Stomach smooth muscle (tissue), 2 donors: ENCODE data around the gene CCT6A.
A peak's percentile ranks its signal among the peaks of the same experiment; 100 is the strongest.
"Not testable (repeated sequence)": the region's sequence is repeated elsewhere in the genome, so short reads cannot be mapped to it uniquely, and the experiment has no call there.

Source experiments
- H3K27ac ChIP-seq: one replicate; pipeline ENCODE4 v1.7.0; 2013; ENCODE audit warnings: mild to moderate bottlenecking, low read length, inconsistent platforms
- H3K27me3 ChIP-seq, 2 donors: one replicate each; pipeline ENCODE4 v1.7.0; 2013; ENCODE audit warnings: low read length in 2 of 2; ENCODE audit not compliant: insufficient read depth in 2 of 2, control insufficient read depth in 1 of 2
- H3K36me3 ChIP-seq, 2 donors: one replicate each; pipeline ENCODE4 v1.7.0; 2013; ENCODE audit warnings: low read length in 2 of 2; ENCODE audit not compliant: control insufficient read depth in 2 of 2, insufficient read depth in 2 of 2
- H3K4me1 ChIP-seq: one replicate; pipeline ENCODE4 v1.7.0; 2013; ENCODE audit warnings: low read length; ENCODE audit not compliant: control insufficient read depth, insufficient read depth
- H3K4me3 ChIP-seq, 2 donors: one replicate each; pipeline ENCODE4 v1.7.0; 2013; ENCODE audit warnings: low read length in 2 of 2
- H3K9ac ChIP-seq, 2 donors: one replicate each; pipeline ENCODE4 v1.7.0; 2013; ENCODE audit warnings: low read length in 2 of 2, mild to moderate bottlenecking in 1 of 2
- H3K9me3 ChIP-seq, 2 donors: one replicate each; pipeline ENCODE4 v1.7.0; 2013; ENCODE audit warnings: low read length in 2 of 2; ENCODE audit not compliant: control insufficient read depth in 2 of 2
- donor health status: healthy.
- donor health status: Pancreatic carcinoma.

Gene CCT6A, protein sequence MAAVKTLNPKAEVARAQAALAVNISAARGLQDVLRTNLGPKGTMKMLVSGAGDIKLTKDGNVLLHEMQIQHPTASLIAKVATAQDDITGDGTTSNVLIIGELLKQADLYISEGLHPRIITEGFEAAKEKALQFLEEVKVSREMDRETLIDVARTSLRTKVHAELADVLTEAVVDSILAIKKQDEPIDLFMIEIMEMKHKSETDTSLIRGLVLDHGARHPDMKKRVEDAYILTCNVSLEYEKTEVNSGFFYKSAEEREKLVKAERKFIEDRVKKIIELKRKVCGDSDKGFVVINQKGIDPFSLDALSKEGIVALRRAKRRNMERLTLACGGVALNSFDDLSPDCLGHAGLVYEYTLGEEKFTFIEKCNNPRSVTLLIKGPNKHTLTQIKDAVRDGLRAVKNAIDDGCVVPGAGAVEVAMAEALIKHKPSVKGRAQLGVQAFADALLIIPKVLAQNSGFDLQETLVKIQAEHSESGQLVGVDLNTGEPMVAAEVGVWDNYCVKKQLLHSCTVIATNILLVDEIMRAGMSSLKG

DNA sequence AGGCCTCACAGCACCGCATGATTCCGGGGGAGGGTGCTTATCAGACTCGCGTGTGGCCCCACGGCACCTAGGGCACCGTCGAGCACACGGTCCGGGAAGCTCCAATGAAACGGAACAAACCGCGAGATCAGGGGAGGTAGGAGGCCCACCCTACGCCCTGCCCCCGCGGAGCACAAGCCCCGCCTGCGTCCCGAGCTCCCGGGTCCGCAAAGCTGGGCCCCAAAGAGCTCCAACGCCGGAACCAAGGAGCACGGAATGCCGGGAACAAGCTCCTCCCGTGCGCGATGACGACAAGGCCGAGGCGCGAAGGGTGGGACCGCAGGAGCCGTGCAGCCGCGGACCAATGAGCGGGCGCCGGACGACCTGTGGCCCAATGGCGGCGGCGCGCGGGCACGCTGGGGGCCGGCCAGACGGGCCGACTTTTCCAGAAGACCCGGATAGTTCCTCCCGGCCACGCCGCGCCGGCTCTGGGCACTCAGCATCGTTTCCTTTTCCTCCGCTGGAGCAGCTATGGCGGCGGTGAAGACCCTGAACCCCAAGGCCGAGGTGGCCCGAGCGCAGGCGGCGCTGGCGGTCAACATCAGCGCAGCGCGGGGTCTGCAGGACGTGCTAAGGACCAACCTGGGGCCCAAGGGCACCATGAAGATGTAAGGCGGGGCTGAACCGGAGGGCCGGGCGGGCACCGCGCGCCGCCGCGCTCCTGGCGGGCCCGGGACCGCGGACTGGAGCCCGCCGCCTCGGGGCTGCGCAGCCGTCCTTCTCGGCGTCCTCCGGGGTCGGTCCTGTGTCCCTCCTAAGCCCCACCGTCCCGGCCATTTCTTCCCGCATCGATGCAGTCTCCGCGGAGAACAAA is at the start of gene CCT6A, which contains the start of gene PSPH:
Gene CCT6A, plus strand, starts transcription at position 427 of the 853 bp plus-strand sequence. Its CDS starts 84 bp downstream, at position 511.
Gene PSPH, minus strand, starts transcription at position 106 of the 853 bp plus-strand sequence. CDS start 30,232 bp downstream, outside the sequence.
- H3K27me3 ChIP-seq, result no peaks in the 10 kb centered on the region
- peak within 1 kb of the TSS; percentile 97 to 99 for H3K9ac ChIP-seq
- H3K4me3 ChIP-seq, result peak within 1 kb of the TSS; percentile 93 to 98
- H3K4me1 ChIP-seq, result peaks cover 31% of the 10 kb centered on the region
- peaks cover 10 to 27% of the 10 kb centered on the region in 2 donors for H3K36me3 ChIP-seq
- no peaks in the 10 kb centered on the region for H3K9me3 ChIP-seq
- peak within 1 kb of the TSS; percentile 94 for H3K27ac ChIP-seq

DNA sequence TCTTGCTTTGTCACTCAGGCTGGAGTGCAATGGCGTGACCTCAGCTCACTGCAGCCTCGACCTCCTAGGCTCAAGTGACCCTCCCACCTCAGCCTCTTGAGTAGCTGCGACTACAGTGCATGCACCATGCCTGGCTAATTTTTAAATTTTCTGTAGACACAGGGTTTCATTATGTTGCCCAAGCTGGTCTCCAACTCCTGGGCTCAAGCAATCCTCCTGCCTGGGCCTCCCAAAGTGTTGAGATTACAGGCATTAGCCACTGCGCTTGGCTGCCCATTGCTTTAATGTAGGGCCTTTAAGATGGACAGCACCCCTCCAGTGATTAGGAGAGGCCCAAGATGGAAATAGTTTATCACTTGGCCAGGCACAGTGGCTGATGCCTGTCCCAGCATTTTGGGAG is 47.8 kb upstream of the CCT6A start:
- Histone ChIP-seq H3K9ac (no peak overlapping the region), H3K27ac (no peak overlapping the region), H3K27me3 (no peaks in the 10 kb centered on the region), H3K36me3 (peaks cover 4% of the 10 kb centered on the region in 2 donors), H3K4me3 (no peak overlapping the region), H3K4me1 (no peaks in the 10 kb centered on the region), H3K9me3 (no peaks in the 10 kb centered on the region)

DNA sequence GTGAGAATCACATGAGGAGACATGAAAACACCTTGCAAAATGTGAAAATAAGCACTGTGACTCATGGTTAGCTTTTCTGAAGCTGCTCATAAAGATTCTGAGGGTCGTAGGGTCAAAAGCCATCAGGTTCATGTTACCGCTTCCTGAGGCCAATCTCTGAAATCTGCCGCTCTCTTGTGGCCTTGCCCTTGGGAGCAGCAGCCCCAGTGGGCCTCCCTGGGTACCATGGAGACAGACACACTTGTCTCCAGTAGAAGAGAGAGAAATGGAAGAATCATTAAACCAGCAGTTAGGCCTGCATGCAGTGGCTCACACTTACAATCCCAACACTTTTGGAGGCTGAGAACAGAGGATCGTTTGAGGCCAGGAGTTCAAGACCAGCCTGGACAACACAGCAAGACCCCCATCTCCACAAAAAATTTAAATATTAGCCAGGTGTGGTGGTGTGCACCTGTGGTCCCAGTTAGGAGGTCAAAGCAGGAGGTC is 44.4 kb upstream of the CCT6A start:
- Histone ChIP-seq H3K27me3 (no peaks in the 10 kb centered on the region), H3K4me3 (no peak overlapping the region), H3K27ac (no peak overlapping the region), H3K36me3 (no peaks in the 10 kb centered on the region), H3K4me1 (peaks cover 7% of the 10 kb centered on the region), H3K9me3 (no peaks in the 10 kb centered on the region), H3K9ac (no peak overlapping the region)

DNA sequence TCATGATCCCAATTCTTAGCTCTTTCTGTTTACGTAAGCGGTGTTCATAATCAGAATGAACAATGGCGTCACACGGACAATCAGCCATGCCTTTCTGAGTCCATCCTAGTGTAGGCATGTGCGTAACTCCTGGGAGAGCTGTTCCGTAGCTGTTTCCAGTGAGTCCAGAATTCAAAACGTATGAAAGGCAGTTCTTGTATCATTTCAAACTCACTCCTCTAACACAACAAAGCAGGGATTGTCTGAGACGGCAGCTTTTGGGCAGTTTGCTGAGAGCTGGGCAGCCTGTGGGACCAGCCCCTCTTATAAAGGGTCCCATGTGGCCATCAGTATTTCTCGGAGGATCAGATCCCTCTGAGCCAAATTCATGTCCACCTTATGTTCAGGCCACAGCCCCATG is 43.7 kb upstream of the CCT6A start:
- H3K9ac ChIP-seq, result no peak overlapping the region
- H3K4me3 ChIP-seq, result no peak overlapping the region
- H3K27me3 ChIP-seq, result no peaks in the 10 kb centered on the region
- H3K36me3 ChIP-seq, result no peaks in the 10 kb centered on the region
- H3K27ac ChIP-seq, result no peak overlapping the region
- H3K4me1 ChIP-seq, result peaks cover 7% of the 10 kb centered on the region
- no peaks in the 10 kb centered on the region for H3K9me3 ChIP-seq

DNA sequence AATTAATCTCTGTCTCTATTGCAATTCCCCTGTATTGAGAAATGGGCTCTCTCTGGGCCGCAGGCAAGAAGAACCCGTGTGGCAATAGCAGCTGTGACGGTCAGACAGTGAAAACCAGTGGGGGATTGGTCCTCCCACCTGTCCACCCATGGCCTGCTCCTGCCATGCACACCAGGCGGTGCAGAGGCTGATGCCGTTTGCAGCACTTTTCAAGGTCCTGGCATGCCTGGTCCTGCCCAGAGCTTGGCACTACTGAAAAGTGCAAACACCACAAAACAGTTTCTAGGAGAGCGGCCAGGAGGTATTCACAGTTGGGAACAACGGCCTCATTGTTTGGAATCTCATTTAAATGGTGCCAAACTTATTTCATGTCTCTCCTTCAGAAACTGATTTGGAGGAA is 41.9 kb upstream of the CCT6A start:
- Histone ChIP-seq H3K4me3 (no peak overlapping the region), H3K27ac (peak overlapping the region; percentile 18), H3K36me3 (no peaks in the 10 kb centered on the region), H3K9ac (no peak overlapping the region), H3K9me3 (no peaks in the 10 kb centered on the region), H3K27me3 (no peaks in the 10 kb centered on the region), H3K4me1 (peaks cover 7% of the 10 kb centered on the region)

DNA sequence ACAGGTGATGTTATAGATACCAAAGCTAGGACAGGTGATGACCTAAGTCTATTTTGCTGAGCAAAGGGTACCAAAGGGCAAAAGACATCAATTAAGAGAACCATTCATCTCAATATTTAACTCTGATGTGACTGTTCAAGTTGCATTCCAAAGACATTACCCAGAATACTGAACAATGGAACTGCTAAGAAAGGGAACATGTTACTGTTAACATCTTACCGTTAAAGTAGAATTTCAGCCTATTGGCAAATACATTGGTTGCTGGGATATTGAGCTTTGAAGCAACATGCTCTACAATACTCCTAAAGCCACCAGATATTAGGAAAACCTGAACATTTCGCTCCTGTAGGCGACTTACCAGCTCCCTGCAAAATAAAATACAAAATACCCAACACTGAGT is 34.5 kb upstream of the CCT6A start:
- not testable (repeated sequence) for H3K27ac ChIP-seq, H3K36me3 ChIP-seq, H3K27me3 ChIP-seq, H3K4me1 ChIP-seq, H3K9me3 ChIP-seq, H3K9ac ChIP-seq, H3K4me3 ChIP-seq

DNA sequence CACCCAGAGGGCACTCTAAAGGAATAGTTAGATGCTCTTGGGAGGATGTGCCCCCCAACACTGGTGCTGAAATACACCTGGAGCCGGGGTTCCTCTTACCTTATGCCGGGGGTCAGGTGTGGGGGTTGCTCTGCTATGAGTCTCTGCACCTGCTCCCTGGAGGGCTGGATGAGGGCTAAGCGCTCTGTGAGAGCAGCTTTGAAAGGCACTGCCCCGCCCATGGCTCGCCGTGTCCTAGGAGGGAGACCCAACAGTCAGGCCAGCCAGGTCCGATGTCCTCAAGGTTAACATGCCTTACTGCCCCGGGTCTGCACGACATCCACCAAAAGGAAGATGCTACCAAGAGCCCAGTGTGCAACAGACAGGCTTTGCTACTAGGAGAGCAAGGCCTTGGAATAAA is 32.1 kb upstream of the CCT6A start:
- no peak overlapping the region for H3K4me3 ChIP-seq
- no peak overlapping the region for H3K27ac ChIP-seq
- H3K9ac ChIP-seq, result no peak overlapping the region
- no peaks in the 10 kb centered on the region for H3K9me3 ChIP-seq
- H3K4me1 ChIP-seq, result no peaks in the 10 kb centered on the region
- H3K27me3 ChIP-seq, result no peaks in the 10 kb centered on the region
- H3K36me3 ChIP-seq, result no peaks in the 10 kb centered on the region

DNA sequence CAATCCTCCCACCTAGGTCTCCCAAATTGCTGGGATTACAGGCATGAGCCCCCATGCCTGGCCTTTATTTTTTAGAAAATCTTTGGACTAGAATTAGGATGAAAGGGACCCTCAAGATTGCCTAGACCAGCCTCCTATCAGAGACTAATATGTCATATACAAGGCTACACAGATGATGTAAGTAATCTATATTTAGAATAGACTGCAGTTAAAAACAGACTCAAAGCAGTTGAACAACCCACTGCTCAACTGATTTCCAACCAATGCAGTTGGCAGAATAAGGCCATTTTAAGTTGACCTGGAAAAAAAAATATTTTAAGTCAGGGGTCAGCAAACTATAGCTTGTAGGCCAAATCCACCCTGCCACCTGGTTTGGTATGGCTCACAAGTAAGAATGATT is 28.1 kb upstream of the CCT6A start:
- no peaks in the 10 kb centered on the region for H3K36me3 ChIP-seq
- no peak overlapping the region for H3K27ac ChIP-seq
- H3K4me1 ChIP-seq, result no peaks in the 10 kb centered on the region

DNA sequence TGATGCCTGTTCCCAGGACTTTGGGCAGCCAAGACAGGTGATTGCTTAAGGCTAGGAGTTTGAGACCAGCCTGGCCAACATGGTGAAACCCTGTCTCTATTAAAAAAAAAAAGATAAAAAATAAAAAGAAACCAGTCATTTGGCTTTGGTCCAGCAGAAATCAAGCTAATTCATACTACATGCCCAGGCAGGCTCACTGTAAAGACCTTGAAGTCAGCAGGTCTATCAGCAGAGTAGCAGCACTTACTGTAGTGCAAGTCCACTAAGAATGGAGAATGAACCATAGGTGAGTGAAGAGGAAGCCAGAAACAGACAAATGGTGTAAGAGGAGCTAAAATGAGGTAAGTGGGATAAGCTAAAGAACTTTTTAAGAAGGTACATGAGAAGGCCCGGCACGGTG is 25.0 kb upstream of the CCT6A start:
- Histone ChIP-seq H3K4me3 (no peak overlapping the region), H3K36me3 (no peaks in the 10 kb centered on the region), H3K9ac (no peak overlapping the region)

More for the DNA sequence above, 28.1 kb upstream of the CCT6A start:
- no peak overlapping the region for H3K9ac ChIP-seq
- no peaks in the 10 kb centered on the region for H3K27me3 ChIP-seq
- no peak overlapping the region for H3K4me3 ChIP-seq
- no peaks in the 10 kb centered on the region for H3K9me3 ChIP-seq

DNA sequence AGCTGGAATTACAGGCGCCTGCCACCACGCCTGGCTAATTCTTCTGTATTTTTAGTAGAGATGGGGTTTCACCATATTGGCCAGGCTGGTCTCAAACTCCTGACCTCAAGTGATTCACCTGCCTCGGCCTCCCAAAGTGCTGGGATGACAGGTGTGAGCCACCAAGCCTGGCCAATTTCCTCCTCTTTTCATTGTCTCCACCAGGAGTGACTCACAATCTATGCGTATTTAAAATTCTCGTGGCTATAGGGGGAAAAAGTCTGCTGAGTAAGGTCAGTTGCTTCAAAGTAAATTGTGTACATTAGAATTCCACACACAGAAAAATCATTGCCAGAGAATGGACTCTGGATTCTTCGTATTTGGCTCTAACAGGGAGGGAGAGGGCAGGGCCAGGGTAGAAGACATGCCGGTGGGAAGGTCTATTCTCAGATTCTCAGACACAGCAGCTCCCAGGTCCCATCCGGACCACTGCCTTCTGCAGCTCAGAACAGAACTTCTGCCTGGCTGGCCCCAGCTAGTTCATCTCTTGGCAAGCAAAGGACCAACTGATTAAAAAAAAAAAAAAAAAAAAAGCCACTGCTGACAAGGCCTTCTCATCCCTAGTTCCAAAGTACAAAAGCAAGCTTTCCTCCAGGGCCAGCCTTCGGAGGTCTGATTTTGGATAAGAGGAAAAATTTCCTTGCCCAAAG is 22.5 kb upstream of the CCT6A start:
- Histone ChIP-seq H3K4me3 (no peak overlapping the region), H3K36me3 (no peaks in the 10 kb centered on the region), H3K27ac (no peak overlapping the region), H3K9me3 (no peaks in the 10 kb centered on the region), H3K9ac (no peak overlapping the region), H3K4me1 (peaks cover 3% of the 10 kb centered on the region), H3K27me3 (no peaks in the 10 kb centered on the region)

More for the DNA sequence above, 25.0 kb upstream of the CCT6A start:
- no peaks in the 10 kb centered on the region for H3K27me3 ChIP-seq
- no peaks in the 10 kb centered on the region for H3K4me1 ChIP-seq
- H3K9me3 ChIP-seq, result no peaks in the 10 kb centered on the region
- H3K27ac ChIP-seq, result no peak overlapping the region
